Transverse colon (tissue), 4 donors: ENCODE measurements around the gene MCF2L2.

Experiments
- EP300 ChIP-seq: sonication (generic); formaldehyde crosslinking; IDR thresholded peaks from one replicate; pipeline ENCODE4 v1.6.1; 2017; ENCODE audit warnings: antibody characterized with exemption, low read depth
- POLR2A ChIP-seq: fragments of 450-650 bp; IDR thresholded peaks from one replicate; pipeline ENCODE4 v1.6.1; 2016; ENCODE audit warnings: antibody characterized with exemption, mild to moderate bottlenecking, moderate library complexity
- POLR2AphosphoS5 ChIP-seq, 3 donors: sonication (generic); formaldehyde crosslinking; IDR thresholded peaks; one replicate each; pipeline ENCODE4 v1.6.1; 2016; ENCODE audit warnings: antibody characterized with exemption in 3 of 3
- TF ChIP-seq, protein P1 (sequence below), 5 experiments: fragments of 200-600 bp in 3 of 5; fragments of 450-650 bp in 2 of 5; sonication (generic) in 3 of 5; IDR thresholded peaks; 1 replicate in 2 of 5; 2 replicates in 3 of 5; pipeline ENCODE4 v1.5.1; 2016 to 2017; ENCODE audit warnings: antibody characterized with exemption in 5 of 5, inconsistent platforms in 3 of 5, mild to moderate bottlenecking in 2 of 5, moderate library complexity in 1 of 5

DNA sequence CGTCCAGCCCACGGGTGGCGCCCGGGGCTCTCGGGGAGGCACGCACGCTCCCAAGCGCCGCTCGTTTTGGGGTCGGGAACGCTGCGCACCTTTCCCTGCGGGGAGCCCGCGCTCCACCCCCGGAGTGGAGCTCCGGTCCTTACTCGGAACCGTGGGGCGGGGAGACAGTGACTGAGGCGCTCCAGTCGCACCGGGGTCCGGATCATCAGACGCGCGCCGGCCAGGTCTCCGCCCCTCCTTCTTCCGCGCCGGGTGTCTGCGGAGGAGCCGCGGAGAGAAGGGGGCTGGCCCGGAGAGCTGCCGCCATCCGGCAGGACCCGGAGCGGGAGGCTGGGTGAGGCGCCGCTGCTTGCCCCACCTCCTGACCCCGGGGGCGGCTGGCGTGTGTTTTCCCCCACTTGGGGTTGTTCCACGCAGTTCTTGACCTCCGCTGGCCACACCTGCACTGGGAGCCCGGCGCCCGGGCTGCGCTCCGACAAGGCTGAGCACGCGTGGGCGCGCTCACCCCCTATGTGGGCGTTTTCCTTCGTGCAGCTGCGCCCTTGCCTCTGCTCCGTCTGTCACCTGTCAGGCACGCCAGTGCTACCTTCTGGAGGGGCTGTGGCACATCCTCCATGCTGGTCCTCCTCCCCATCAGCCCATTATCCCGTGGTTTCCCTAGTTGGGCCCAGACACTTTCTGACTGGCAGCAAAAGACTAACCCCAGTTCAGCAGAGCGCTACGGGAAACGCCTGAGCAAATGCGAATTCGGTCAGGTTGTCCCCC lies at the start of gene MCF2L2:
- TF ChIP-seq, protein P1, sequence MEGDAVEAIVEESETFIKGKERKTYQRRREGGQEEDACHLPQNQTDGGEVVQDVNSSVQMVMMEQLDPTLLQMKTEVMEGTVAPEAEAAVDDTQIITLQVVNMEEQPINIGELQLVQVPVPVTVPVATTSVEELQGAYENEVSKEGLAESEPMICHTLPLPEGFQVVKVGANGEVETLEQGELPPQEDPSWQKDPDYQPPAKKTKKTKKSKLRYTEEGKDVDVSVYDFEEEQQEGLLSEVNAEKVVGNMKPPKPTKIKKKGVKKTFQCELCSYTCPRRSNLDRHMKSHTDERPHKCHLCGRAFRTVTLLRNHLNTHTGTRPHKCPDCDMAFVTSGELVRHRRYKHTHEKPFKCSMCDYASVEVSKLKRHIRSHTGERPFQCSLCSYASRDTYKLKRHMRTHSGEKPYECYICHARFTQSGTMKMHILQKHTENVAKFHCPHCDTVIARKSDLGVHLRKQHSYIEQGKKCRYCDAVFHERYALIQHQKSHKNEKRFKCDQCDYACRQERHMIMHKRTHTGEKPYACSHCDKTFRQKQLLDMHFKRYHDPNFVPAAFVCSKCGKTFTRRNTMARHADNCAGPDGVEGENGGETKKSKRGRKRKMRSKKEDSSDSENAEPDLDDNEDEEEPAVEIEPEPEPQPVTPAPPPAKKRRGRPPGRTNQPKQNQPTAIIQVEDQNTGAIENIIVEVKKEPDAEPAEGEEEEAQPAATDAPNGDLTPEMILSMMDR (IDR thresholded peaks at IDR 0.05) = no peak
- TF ChIP-seq EP300 = no peak
- TF ChIP-seq POLR2AphosphoS5 (IDR thresholded peaks at IDR 0.05) = no peak
- no peak for TF ChIP-seq POLR2A
